ENCODE measurements around the gene IWS1.
"Not testable (repeated sequence)": the region's sequence is repeated elsewhere in the genome, so short reads cannot be mapped to it uniquely, and the experiment has no call there.

Gene IWS1

DNA sequence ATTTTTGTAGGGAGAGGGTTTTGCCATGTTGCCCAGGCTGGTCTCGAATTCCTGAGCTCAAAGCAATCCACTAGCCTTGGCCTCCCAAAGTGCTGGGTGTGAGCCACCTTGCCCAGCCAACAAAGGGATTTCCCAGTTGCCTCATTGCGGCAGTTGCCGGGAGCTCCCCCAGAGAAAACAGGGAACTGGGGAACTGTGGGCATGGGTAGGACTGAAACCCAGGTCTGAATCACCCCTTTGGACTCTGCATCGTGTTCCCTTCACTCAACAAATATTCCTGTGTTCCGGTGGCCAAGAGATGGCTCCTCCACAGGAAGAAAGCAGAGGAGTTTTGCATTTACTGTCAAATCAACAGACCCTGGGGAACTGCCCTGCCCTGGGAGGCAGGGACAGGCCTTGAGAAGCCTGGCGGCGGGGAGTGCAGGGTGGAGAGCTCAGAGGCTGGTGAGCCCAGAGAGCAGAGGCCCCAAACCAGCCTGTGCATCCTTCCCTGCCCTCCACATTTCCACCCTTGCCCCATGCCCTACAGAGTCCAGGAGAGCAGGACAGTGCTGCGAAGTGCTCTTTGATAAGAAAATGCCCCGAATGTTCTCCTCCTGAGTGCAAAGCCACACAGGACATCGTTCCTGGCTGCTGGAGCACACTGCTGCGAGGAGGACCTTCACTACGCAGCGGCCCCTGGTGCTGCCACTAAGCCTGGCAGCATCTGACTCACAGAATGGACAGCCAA is 34.1 kb upstream of the IWS1 start:
- no peak for DNase-seq

DNA sequence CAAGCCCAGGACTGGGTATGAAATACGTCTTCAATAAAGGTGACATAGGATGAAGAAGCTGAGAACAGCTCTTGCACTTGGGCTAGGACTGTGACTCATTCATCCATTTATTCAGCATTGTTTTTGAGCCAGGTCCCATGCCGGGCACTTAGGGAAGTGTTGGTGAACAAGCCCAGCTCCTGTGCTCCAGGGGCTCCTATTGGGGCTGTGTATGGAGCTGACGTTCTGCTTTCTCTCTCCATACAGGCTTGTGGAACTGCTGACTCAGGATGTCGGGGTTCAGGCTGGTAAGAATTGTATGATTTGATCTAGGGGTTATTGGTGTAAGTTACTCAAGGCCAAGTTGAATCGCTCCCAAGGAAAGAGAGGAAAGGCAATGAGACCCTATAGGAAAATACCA is 33.2 kb upstream of the IWS1 start:
- no peak for DNase-seq

DNA sequence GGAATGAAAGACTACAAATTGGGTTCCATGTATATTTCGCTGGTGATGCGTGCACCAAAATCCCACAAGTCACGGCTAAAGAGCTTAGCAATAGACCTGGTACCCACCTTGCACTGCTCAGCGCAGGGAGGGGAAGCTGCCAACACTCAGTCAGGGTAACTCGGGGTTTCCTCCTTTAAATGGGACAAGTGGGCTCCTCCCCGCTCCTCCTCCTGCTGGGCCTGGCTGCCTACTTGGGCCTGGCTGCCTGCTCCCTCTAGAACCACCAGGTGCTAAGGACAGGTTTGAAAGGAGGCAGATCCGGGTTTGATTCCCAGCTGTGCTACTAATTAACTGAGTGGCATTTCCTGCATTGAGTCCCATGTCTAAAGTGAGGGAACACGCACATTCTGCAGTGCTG is 32.6 kb upstream of the IWS1 start:
- no peak for DNase-seq

DNA sequence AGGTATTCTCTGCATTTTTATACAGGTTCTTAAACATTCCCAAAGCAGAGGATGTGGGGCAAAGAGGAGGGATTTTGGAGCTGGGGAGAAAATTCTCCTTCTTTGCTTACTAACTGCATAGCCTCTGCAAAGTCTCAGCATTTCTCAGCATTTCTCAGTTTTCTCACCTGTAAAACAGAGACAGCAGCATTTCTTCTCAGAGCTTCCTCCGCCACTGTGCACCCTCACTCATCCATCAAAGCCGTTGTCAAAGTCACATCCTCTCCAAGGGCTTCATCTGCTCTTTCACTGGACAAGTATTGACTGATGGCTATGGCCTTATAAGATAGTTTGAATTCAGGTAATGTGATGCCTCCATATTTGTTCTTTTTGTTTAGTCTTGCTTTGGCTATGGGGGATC is 26.6 kb upstream of the IWS1 start:
- no peak for DNase-seq

DNA sequence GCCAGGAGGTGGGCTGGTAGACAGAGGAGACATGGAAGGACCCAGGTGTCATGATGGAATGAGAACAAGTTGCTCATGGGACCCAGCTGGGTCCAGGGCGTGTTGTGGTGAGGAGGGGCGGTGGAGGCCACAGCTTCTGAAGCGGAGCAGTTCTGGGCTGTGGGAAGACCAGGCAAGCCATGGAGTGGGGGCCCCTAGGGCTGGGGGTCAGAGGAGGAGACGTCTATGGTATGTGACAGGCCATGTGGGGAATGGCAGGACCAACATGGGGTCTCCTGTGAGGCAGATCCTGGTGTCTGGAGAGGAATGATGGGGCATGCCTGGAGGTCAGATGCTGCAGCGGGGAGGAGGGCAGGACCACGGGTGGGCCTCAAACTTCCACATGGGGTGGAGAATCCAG is 26.0 kb upstream of the IWS1 start:
- no peak for DNase-seq

DNA sequence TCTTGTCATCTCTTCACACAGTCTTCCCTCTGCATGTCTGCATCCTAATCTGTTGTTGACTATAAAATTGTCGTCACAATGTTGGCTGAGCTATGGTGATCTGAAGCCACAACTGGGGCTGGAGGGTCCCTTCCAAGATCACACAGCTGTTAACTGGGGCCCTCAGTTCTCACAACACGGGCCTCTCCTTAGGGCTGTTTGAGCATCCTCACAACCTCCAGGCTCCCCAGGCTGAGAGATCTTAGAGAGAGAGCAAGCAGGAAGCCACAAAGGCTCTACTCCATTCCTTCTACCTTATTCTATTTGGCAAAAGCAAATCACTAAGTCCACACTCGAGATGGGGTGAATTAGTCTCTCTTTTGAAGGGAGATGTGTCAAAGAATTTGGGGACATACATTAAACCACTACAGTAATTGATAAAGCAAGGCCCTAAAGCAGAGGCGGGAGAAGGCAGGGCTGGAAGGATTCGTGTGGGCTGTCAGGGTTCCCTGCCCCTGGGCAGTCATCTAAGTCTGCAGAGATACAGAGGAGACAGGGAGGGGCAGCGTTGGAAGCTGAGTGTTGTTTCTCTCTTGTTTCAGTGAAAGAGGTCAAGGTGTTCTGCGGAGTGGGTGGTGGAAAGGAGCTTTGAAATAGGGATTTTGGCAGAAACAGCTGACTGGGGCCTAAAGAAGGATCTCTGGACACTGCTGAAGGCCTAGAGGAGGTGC is 25.1 kb upstream of the IWS1 start:
- no peak for DNase-seq

DNA sequence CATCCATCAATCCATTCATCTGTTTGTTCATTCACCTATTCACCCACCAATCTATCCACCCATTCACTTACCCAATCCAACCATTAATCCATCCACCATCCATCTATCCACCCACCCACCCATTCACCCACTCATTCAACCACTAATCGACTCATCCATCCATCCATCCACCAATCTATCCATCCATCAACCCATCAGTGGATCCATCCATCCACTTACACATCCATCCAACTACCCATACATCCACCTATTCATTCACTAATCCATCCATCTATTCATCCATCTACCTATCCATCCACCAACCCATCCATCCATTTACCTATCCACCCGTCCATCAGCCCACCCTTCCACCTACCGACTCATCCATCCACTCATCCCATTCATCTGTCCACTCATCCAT is 20.5 kb upstream of the IWS1 start:
- DNase-seq = no peak

DNA sequence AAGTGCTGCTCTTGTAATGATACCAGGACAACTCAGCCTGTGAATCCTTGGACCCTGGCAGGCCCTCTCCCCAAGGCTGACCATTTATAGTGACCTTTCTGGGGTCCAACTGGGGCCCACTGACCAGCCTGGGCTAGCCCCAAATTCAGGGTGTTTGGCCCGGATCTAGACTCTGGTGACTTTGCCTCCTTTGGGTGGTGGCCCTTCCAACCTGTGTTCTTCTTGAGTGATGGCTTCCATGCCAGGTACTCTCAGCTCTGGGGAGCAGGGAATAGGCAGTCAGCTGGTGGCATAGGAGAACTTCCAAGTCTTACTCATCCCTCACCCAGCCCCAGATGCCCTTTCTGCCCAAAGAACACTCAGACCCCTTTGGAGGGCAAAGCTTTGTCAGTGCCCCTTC is 19.5 kb upstream of the IWS1 start:
- no peak for DNase-seq

DNA sequence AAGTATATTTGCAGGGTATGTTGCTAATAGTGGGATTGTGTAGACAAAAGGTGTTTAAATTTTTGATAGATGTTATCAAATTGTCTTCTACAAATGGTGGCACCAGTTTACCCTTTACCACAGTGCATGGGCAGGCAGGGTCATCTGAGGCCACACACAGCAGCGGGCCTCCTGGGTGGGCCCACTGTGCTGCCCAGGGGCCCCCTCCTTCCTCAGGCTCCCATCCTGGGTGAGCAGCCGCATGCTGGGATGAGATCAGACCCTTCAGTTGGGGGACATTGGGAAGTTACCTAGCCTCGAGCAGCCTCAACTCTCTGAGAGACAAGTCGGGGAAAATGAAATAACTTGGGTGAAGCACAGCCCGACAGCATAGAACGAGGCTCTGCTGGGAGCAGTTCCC is 18.9 kb upstream of the IWS1 start:
- DNase-seq = no peak

DNA sequence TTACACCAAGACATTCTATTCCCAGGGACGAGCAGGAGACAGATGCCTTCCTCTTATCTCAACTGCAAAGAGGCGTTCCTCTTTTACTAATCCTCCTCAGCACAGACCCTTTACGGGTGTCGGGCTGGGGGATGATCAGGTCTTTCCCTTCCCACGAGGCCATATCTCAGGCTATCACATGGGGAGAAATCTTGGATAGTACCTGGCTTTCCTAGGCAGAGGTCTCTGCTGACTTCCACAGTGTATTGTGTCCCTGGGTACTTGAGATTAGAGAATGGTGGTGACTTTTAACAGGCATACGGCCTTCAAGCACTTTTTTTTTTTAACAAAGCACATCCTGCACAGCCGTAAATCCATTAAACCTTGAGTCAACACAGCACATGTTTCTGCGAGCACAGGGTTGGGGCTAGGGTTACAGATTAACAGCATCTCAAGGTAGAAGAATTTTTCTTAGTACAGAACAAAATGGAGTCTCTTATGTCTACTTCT is 16.8 kb upstream of the IWS1 start:
- not testable (repeated sequence) for DNase-seq

DNA sequence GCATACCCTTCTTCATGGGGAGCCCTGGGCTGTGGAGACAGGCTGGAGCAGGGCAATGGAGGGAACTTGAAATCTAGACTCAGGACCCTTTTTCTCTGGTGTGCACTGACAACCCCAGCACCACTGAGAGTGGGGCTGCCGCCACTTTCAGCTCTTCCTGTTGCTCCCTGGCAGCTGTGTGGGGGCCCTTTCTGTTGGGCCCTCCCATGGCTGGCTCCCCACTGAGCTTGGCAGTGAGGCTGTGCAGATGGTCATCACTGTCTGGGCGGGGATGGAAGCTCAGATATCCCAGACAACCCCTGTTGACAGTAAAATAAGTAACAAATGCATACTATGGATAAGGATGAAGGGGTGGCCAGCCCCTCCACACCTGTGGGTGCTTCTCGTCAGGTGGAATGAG is 15.9 kb upstream of the IWS1 start:
- DNase-seq = no peak

DNA sequence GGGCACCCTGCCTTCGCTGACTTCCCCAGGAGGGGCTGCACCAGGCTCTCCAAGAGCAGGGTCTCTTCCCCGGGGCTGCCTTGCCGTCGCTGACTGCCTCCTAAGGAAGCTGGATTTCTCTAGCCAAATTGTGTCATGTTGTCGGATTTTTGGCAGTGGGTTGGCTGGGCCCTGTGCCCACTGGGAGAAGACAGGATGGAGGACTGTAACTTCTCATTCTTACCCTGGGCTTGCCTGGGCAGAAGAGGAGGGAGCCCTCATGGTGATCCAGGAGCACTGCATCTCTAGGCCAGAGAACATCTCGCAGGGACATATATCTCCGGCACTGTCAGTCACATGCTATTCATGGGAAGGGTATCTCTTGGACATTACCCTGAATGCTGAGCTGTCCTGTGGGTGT is 15.5 kb upstream of the IWS1 start:
- no peak for DNase-seq

DNA sequence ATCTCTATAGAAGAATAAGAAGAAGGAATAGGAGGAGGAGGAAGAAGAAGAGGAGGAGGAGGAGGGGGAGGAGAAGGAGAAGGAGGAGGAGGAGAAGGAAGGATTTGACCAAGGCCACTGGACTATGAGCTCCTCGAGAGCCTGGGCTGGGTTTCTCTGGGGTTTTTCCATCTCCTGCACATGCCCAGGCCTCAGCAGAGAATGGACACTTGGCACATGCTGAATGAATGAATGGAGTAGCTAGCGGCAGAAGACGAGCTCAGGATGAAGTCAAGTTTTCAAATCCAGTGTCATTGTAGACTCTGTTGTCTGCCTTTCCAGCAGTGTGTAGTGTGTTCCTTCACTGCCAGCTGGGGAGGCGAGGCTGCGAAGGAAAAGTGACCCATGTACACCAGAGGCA is 11.4 kb upstream of the IWS1 start:
- no peak for DNase-seq

DNA sequence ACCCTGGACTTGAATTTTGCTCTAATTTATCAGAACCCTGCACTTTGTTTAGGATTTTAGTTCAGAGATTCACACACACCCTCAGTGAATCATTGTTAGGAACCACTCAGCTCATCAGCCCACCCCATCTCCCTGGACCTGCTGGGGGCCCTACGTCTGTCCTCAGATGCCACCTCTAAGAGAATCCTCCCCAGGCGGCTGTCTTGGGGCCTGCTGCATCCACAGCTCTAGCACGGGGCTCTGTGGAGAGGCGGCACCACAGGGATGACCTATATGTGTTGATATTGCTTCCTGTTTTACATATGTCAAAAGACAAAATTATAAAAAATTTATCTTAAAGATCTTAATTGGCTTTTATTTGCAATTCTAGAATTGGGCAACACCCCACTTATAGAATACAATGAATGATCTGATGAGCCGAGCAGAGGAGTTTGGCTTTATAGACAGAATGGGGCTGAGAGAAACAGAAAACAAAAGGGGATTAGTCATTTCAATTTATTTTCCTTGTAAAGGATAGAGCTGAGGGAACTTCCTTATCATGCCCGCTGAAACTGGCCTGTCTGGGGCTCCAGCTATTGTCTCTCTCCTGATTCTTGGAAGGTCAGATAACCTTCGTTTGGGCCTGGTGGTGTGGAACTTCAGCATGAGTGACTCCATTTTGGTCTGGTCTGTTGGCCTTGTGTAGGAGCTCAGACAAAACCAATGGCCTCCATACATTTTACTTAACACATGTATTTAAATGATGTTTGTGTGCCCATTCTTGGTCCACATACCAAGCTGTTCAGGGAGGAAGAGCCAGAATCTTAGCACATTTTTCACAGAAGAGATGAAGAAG is 10.6 kb upstream of the IWS1 start:
- DNase-seq = no peak

DNA sequence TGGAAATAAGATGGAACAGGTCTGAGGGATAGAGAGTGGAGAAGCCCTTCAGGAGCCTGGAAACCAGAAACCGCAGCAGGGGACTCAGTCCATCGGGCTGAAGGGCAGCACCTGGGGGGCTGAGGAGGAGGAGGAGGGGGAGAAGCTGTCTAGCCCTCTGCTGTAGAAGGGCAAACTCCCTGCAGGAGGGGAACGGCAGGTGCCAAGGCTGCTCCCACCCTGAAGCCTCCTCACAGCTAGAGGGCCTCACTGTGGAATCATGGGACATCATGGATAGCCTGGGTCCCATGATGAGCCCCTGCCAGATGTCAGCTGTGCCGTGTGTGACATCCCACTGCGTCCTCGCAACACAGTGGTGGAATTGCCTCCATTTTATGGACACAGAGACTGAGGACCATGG is 9.6 kb upstream of the IWS1 start:
- DNase-seq = no peak

DNA sequence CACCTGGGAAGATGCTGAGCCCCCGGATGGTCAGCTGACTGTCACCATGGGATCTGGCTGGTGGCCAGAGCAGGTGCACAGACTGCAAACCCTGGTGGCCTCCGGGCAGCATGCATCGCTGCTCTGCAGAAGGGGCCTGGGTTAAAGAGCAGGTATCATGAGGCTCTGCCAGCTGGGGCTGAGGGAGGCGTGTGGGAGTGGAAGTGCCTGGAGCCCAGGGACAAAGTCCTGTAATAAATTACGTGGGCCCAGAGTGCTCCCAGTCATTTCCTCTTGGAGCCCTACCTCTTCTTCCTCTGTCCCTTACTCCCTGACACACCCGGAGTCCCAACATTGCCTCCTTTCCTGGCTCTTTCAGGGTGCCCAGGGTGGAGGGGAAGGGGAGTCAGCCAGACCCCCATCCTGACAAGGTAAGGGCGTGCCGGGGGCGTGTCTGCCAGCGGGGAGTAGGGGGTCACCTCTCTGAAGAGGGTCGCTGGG is 9.2 kb upstream of the IWS1 start, which contains the start of gene MYO7B:
MYO7B (plus strand) TSS at position 262 of the 480 bp plus-strand sequence. CDS start 24,040 bp downstream, outside the sequence.
- DNase-seq = no peak

DNA sequence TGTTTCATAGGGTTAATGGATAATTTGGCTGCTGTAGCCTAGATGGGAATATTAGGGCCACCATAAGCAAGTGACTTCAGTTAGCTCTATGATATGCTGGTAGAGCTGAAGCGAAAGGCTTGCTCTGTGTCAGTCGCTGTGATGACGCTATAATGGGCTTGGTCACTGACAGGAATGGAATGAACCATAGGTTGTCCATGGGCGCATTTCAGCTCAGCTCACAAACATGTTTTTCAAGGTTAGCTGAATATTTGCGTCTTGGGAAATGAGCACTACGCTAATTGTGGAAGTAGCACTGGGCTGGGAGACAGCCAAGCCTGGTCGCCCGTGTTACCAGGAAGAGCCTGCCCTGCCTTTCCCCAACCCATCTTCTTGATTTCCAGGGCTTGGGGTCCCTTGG is 6.0 kb upstream of the IWS1 start:
- no peak for DNase-seq

DNA sequence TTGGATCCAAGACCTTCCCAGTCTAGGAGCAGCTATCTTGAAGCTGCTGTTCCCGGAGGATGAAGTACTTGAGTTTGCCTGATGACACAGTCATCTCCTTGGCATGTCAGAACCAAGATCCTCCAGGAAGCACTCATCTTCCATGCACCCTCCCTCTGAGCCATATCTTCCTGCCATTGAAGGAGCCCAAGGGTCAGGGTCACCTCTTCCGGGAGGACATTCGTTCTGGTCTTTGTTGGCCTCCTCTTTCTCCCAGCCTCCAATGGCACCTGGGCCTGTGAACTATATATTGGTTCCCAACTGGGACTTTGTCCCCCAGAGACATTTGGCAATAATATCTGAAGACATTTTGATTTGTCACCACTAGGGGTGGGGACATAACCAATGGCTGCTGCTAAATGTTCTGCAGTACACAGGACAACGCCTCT is 4.9 kb upstream of the IWS1 start:
- DNase-seq = no peak

DNA sequence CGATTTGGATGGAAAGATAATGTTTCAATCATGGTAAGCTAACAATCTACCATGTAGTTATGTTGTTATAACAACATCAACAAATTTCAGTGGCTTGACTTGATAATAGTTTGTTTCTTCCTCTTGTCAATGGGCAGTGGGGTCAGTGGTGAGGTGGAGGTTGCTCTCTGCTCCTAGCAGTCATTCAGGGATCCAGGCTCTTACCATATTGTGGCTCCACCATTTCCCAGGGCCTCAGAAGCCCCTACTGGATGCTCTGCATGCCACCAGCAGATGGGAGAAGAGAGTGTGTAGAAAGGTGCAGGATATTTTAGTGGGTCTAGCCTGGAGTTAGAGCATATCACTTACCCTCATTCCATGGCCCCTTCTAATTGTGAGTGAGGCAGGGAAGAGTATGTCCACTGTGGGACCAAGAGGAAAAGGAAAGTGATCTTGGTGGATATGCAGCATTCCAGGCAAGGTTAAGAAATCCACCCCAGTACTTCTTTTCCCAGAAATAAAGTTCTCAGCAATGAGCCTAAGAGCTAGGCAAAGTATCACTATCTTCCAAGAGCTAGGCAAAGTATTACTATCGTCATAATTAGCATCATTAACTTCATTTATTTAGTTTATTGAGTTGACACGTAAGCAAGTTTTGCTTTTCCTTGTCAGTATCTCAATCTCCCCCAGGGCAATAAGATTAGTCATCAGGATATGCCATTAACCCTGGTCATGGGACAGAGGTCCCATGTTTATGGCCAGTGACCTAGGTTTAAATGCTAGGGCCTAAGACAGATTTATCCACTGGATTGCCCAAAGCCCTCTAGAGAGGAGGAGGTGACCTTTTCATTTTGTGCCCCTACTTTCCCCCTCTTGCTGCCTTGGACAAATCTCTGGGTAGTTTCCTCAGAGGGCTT is 4.2 kb upstream of the IWS1 start:
- DNase-seq = no peak

DNA sequence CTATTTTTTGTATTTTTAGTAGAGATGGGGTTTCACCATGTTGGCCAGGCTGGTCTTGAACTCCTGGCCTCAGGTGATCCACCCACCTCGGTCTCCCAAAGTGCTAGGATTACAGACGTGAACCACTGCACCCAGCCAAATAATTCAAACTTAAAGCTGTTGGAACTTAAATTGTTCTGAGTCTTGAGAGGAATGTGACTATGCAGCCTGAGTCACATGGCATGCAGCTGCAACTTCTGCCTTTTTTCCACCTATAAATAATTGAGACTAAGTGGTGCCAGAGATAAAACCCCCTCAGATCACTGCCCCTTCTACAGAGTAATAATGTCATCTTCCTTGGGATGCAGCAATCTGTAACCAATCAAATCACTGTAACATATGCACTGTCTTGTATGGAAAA is 3.1 kb upstream of the IWS1 start:
- DNase-seq = not testable (repeated sequence)

DNA sequence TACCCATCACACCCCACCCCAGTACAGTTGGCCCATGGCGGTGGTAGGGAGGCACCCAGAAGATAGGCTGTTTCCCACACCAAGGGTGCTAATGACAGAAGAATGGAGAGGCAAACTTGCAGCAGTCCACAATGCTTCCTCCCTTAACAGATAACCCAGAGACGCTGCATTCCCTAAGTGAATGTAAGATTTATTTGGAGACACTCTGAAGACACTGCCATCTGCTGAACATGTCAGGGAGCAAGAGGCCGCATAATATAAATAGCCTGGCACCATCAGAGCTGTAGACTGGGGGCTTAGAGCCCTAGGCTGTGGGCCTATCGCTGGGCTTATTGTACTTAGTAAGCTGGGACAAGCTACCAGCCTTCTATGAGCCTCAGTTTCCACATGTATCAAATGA is 2.2 kb upstream of the IWS1 start:
- DNase-seq = no peak
